Fibroblast of skin of left quadriceps (primary cell): Measurements from ENCODE around the gene IKBIP.
"Not testable (repeated sequence)": the region's sequence is repeated elsewhere in the genome, so short reads cannot be mapped to it uniquely, and the experiment has no call there.

ENCODE experiments used
- DNase-seq, 2 experiments: peaks; one replicate each; pipeline ENCODE4 v3.0.0-alpha.2; 2013; ENCODE audit warnings: low read depth in 2 of 2

Gene IKBIP

GRCh38 chr12:98644712-98645571 is at the start of gene IKBIP, which contains the start of gene APAF1:
Gene IKBIP, minus strand, starts transcription at chr12:98644788. Its CDS starts 87 bp downstream, at chr12:98644701.
Gene APAF1, plus strand, starts transcription at chr12:98645290. Its CDS starts 3,070 bp downstream, at chr12:98648360.
- peak; percentile 93 for DNase-seq

GRCh38 chr12:98691351-98691750 is 46.8 kb upstream of the IKBIP start:
- no peak for DNase-seq

DNA sequence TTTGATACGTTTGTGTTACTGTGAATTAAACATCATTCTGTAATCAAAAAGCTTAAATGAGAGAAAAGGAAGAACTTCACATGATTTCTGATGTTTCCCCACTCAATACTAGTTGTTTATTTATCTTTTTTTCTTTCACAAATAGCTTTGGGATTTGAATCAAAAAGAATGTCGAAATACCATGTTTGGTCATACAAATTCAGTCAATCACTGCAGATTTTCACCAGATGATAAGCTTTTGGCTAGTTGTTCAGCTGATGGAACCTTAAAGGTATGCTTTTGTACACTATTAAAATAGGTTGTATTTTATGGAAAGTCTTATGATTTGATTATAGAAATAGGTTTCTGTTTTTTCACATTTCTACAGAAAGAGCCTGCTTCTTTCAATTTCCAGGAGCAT is 42.0 kb upstream of the IKBIP start:
- no peak for DNase-seq

DNA sequence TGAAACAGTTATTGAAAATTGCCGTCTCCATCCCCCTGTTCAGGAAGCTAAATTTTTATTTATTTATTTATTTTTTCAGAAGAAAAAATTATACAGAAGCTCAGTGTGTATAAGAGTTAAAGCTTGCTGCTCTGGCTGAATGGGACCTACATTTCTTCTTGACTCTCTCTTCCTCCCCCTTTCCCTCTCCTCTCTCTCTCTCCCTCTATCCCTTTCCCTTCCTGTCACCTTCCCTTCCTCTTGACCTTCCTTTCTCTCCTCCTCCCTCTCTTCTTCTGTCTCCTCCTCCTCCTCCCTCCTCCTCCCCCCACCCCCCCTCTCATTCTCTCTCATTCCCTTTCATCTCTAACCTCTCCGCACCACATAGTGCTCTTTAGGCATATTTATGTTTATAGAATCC is 39.6 kb upstream of the IKBIP start:
- no peak for DNase-seq

DNA sequence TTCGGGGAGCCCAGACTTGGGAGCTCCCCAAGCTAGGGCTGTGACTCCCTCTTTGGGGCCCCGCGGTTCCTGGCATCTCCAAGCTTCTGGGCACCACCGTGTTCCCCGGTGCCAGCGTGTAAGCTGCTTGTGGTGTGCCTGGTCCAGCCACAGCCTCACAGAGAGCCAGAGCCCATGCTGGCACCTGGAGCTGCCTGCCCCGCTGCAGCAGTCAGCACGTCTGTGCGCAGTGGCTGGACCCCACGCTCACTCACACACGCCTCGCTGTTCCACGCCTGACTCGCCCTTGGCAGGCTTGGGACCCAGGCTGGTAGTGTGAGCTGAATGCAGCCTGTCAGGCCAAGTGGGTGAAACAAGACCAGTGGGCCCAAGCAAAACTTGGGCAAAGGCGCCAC is 35.0 kb upstream of the IKBIP start:
- no peak for DNase-seq

DNA sequence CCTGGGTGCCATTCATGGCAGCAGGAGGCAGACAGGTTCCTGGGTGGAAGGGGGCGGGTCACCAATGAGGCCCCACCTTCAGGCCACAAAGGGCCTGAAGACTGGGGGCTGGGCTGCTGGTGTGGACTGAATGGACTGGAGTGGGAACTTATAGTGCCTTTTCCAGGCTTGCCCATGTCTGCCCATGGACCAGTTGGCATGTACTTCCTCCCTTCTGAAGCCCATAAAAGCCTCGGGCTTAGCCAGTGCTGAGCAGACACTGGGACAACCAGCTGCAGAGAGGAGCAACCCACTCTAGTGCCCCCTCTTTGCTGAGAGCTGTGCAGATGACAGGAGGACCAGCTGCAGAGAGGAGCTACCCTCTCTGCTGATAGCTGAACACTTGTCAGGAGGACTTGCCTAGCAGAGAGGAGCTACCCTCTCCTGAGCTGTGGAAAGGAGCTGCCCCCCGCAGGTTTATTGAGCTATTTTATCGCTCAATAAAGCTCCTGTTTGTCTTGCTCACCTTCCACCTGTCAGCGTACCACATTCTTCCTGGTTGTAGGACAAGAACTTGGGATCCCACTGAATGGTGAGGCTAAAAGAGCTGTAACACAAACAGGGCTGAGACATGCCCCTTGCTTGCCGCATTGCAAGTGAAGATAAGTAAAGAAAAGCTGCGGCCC is 34.5 kb upstream of the IKBIP start:
- no peak for DNase-seq

- no peak for DNase-seq
These were observed 33.8 kb upstream of the IKBIP start for GRCh38 chr12:98678236-98678945.

- DNase-seq, result no peak
These were observed 30.3 kb upstream of the IKBIP start for GRCh38 chr12:98674841-98675240.

- no peak for DNase-seq
These were observed 26.9 kb upstream of the IKBIP start for GRCh38 chr12:98671459-98671858.

DNA sequence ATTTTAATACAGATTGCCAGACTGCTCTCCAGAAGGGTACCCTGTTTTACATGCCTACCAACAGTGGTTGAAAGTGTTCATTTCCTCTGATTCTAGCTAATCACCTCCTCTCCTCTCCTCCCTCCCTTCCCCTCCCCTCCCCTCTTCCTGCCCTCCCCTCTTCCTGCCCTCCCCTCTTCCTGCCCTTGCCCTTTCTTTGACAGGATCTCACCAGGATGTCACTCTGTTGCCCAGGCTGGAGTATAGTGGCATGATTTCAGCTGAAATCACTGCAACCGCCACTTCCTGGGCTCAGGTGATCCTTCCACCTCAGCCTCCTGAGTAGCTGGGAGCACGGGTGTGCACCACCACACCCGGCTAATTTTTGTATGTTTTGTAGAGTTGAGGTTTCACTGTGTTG is 25.2 kb upstream of the IKBIP start:
- DNase-seq, result no peak

- no peak for DNase-seq
These were observed 15.9 kb upstream of the IKBIP start for GRCh38 chr12:98660521-98660920.

DNA sequence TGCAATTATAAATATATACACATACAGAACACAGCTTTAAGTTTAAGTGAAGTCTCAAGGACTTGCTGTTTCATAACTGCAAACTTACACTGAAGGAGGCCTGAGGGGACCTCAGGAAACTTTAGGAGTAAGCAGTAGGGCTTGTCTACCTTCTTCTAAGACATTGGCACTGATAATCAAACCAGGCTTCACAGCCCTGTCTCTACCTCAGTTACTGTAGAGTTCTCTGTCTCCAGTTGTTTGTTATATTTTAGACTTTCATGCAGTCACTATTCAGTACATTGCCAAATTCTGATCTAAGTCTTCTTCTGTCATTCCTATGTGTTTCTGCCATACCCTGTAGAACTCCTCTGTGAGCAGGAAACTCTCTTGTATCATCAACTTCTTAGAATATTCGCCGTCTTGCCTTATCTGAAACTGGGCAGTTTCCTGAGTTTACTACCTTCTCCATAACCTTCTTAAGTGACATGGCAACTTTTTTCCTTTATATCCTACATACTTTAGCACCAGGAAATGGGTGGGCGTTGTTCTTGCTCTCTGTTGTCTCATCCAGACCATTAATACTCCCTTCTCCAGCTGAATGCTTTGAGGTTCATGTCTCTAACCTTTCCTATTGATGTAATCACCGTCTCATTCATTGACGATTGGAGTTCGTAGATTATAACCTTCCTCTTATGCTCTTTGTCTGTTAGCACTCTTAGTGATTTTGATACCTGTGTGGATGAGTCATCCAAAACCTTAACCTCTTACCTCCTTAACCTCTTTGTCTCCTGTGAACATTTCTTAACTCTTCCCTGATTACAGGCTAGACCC is 11.9 kb upstream of the IKBIP start:
- DNase-seq, result no peak

DNA sequence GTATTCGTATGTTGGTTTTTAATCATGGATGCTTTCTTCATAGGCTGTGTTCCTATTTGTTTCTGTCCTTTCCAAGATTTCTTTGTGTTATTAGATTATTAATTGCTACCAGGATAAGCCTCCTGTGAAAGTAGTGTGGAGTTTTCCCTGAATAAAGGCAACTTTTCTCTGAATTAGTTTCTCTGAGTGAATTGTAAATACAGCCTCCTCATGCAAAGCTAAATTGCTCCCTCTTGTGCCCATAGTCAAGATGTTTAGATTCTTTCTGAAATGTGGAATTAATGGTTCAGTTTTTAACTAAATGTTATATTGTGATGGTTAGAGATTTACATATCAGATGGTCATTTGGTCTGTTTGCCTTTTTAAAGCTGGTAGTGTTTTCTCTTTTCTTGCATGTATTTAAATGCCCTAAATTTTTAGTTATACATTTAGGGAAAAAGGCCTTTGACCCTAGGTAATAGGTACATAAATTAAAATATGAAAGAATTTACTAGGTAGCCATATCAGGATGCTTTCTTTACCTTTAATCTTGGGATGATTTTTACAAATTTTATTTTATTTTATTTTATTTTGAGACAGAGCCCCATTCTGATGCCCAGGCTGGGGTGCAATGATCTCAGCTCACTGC is 9.4 kb upstream of the IKBIP start:
- DNase-seq, result peak in 1 of 2 experiments; percentile 32

GRCh38 chr12:98651328-98651727 is 6.7 kb upstream of the IKBIP start:
- no peak for DNase-seq

DNA sequence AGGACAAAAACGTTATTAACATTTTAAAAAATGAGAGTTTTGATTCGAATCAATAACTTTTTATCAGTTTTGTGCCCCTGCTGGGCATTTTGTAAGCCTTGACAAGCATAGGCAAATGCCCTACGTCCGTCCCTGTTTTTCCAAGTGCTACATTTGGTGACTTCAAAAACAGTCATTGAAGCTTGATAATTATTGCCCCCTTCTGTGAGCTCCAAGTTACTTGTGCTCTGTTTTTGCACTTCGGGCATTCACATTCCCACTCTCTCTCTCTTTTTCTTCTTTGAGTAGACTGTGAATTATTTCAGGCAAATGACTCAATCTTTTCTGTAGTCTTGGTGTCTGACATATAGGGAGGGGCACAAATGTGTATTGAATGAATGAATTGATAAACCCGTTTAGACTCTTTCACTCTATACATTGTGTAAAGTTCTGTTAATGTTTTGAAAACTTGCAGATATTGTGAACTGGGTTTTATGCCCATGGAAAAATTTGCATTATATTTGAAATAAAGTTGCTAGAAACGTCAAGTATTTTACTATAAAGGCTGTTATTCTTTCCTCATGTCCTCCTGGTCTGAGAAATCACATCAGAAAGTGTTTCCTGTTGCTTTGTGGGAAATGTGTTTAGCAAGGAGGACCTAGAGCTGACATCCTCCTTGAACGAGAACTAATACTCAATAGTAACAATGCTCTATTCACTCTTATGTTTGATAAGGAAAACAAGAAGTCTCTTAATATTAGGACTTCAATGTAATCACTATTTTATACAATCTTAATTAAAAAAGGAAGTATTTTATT is 1.9 kb upstream of the IKBIP start:
- DNase-seq, result no peak

DNA sequence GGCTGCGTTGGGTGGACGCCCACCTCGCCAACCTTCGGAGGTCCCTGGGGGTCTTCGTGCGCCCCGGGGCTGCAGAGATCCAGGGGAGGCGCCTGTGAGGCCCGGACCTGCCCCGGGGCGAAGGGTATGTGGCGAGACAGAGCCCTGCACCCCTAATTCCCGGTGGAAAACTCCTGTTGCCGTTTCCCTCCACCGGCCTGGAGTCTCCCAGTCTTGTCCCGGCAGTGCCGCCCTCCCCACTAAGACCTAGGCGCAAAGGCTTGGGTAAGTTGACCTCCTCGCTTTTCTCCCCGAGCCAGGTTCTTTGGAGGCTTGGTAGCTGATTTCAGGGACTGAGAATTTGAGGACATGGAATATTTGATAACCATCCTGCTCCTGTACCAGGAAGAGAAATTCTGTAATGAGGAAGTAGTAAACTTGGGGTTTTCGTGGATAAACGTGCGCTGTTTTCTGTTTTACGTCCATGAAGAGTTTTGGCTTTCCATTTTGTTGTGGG is 1.0 kb upstream of the IKBIP start:
- DNase-seq, result no peak

DNA sequence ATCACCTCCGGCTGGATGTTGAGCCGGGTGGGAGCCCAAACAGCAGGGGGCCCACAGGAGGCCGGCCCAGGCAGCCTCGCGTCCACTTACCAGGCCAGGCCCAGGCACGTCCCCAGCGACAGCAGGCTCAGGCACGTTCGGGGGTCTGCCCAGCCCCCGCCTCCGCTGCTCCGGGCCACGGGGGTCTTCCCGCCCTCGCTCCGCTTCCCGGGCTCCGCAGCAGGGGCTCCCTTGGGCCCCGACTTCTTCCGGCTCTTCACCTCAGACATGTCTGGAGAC is 216 bp downstream of the IKBIP start:
- DNase-seq, result peak in 1 of 2 experiments; percentile 4

DNA sequence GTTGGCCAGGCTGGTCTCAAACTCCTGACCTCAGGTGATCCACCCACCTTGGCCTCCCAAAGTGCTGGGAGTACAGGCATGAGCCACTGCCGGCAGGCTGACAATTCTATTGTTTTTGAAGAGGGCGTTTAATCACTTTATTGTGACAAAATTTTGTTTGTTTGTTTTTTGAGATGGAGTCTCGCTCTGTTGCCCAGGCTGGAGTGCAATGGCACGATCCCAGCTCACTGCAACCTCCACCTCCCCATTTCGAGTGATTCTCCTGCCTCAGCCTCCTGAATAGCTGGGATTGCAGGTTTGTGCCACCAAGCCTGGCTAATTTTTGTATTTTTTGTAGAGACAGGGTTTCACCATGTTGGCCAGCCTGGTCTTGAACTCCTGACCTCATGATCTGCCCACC is 1.8 kb downstream of the IKBIP start:
- DNase-seq, result not testable (repeated sequence)

- DNase-seq, result no peak
These were observed 5.1 kb downstream of the IKBIP start for GRCh38 chr12:98639491-98639890.

- DNase-seq, result no peak
These were observed 6.6 kb downstream of the IKBIP start for GRCh38 chr12:98638009-98638408.
